Measurements from ENCODE around the gene MRPL30.

GRCh38 chr2:99183025-99183424, 2.0 kb downstream of the MRPL30 start:
- TF ChIP-seq YY1 (IDR thresholded peaks at IDR 0.05; ENCODE audit: low read depth) (no peak), TAF1 (IDR thresholded peaks at IDR 0.05; ENCODE audit: low read depth) (no peak), RAD21 (IDR thresholded peaks at IDR 0.05; ENCODE audit: low read depth) (no peak), EP300 (IDR thresholded peaks at IDR 0.05; ENCODE audit: borderline replicate concordance) (no peak), CREB1 (IDR thresholded peaks at IDR 0.05; ENCODE audit: low read depth) (no peak), CEBPB (IDR thresholded peaks at IDR 0.05) (peak; percentile 75), MAX (IDR thresholded peaks at IDR 0.05) (no peak), NFIC (IDR thresholded peaks at IDR 0.05) (no peak)

All from Ishikawa (cell line).